ENCODE measurements around the gene AGPAT2. TPM values are rescaled to one million over a fixed set of nuclear protein-coding genes. Genes with fewer than 3 reads are reported as not detected.

AGPAT2 gene
- total RNA-seq, 1 donor from 2014 or later = 106 TPM

- TF ChIP-seq, protein P1, sequence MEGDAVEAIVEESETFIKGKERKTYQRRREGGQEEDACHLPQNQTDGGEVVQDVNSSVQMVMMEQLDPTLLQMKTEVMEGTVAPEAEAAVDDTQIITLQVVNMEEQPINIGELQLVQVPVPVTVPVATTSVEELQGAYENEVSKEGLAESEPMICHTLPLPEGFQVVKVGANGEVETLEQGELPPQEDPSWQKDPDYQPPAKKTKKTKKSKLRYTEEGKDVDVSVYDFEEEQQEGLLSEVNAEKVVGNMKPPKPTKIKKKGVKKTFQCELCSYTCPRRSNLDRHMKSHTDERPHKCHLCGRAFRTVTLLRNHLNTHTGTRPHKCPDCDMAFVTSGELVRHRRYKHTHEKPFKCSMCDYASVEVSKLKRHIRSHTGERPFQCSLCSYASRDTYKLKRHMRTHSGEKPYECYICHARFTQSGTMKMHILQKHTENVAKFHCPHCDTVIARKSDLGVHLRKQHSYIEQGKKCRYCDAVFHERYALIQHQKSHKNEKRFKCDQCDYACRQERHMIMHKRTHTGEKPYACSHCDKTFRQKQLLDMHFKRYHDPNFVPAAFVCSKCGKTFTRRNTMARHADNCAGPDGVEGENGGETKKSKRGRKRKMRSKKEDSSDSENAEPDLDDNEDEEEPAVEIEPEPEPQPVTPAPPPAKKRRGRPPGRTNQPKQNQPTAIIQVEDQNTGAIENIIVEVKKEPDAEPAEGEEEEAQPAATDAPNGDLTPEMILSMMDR (IDR thresholded peaks at IDR 0.05) = no peak
- ATAC-seq = no peak
- peaks cover 23% of the 10 kb centered on the region for H3K4me1 ChIP-seq
- no peaks in the 10 kb centered on the region for H3K9me3 ChIP-seq
- peak overlapping the region; percentile 33 for H3K4me3 ChIP-seq
- intact Hi-C loops (cut with DNase I) = no loop called here
- H3K36me3 ChIP-seq = peaks cover 65% of the 10 kb centered on the region
- H3K27ac ChIP-seq = peak overlapping the region; percentile 67
- peaks cover 8% of the 10 kb centered on the region for H3K27me3 ChIP-seq (ENCODE audit: low read depth)
- DNase-seq = no peak
Observed at GRCh38 chr9:136673088-136673974, 13.9 kb downstream of the AGPAT2 start.

DNA sequence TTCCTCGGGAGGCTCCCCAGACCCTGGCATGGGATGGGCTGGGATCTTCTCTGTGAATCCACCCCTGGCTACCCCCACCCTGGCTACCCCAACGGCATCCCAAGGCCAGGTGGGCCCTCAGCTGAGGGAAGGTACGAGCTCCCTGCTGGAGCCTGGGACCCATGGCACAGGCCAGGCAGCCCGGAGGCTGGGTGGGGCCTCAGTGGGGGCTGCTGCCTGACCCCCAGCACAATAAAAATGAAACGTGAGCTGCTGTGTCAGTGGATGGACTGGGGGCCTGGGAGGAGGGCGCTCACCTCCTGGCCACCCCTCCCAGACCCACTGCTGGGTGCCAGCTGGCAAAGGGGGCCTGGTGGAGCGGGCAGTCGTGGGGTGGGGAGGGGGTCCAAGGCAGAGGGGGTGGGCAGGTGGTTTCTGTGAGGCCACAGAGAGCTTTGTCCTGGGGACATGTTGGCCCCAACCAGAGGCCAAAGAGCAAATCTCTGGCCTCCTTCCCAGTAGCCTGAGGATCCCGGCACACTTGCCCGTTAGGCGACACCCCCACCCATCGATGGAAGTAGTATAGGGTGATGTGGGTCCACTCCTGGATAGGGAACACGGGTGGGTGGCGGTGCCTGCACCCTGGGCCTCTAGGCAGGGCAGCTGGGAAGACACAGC is 14.7 kb downstream of the AGPAT2 start:
- Histone ChIP-seq H3K4me1 (peaks cover 19% of the 10 kb centered on the region), H3K36me3 (peaks cover 69% of the 10 kb centered on the region), H3K9me3 (no peaks in the 10 kb centered on the region), H3K27me3 (ENCODE audit: low read depth) (peaks cover 8% of the 10 kb centered on the region), H3K27ac (peak overlapping the region; percentile 67), H3K4me3 (peak overlapping the region; percentile 33)
- ATAC-seq (no peak), DNase-seq (no peak)
- TF ChIP-seq, protein P1 (IDR thresholded peaks at IDR 0.05) = no peak
- intact Hi-C loops (cut with DNase I) = no loop called here

- intact Hi-C loops (cut with DNase I) = no loop called here
- peaks cover 63% of the 10 kb centered on the region for H3K36me3 ChIP-seq
- peak overlapping the region; percentile 33 for H3K4me3 ChIP-seq
- ATAC-seq (peak; percentile 9 to 24), DNase-seq (no peak)
- no peaks in the 10 kb centered on the region for H3K9me3 ChIP-seq
- peak overlapping the region; percentile 67 for H3K27ac ChIP-seq
- H3K4me1 ChIP-seq = peaks cover 19% of the 10 kb centered on the region
- H3K27me3 ChIP-seq (ENCODE audit: low read depth) = peaks cover 13% of the 10 kb centered on the region
- TF ChIP-seq, protein P1 (IDR thresholded peaks at IDR 0.05) = peak; percentile 79
Observed at GRCh38 chr9:136671646-136672430, 15.4 kb downstream of the AGPAT2 start.

DNA sequence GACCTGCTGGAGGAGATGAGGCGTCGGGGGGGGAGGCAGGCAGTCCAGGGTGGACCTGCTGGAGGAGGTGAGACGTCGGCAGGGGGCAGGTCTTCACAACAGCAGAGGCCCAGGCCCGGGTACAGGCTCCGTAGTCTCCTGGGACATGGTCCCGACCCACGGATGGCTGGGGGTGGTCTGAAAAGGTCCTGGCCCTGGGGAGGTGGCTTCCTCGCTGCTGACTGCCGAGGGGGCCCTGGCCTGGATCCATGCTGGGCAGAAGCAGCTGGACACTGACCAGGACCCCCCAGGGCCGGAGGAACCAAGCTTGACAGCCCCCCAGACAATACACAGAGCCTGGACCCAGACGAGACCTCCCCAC is 16.0 kb downstream of the AGPAT2 start:
- intact Hi-C loops (cut with DNase I) = no loop called here
- no peaks in the 10 kb centered on the region for H3K9me3 ChIP-seq
- H3K4me3 ChIP-seq = peak overlapping the region; percentile 33
- peaks cover 60% of the 10 kb centered on the region for H3K36me3 ChIP-seq
- ATAC-seq (no peak), DNase-seq (no peak)
- H3K27ac ChIP-seq = peak overlapping the region; percentile 67
- peaks cover 13% of the 10 kb centered on the region for H3K27me3 ChIP-seq (ENCODE audit: low read depth)
- TF ChIP-seq, protein P1 (IDR thresholded peaks at IDR 0.05) = no peak
- peaks cover 13% of the 10 kb centered on the region for H3K4me1 ChIP-seq

DNA sequence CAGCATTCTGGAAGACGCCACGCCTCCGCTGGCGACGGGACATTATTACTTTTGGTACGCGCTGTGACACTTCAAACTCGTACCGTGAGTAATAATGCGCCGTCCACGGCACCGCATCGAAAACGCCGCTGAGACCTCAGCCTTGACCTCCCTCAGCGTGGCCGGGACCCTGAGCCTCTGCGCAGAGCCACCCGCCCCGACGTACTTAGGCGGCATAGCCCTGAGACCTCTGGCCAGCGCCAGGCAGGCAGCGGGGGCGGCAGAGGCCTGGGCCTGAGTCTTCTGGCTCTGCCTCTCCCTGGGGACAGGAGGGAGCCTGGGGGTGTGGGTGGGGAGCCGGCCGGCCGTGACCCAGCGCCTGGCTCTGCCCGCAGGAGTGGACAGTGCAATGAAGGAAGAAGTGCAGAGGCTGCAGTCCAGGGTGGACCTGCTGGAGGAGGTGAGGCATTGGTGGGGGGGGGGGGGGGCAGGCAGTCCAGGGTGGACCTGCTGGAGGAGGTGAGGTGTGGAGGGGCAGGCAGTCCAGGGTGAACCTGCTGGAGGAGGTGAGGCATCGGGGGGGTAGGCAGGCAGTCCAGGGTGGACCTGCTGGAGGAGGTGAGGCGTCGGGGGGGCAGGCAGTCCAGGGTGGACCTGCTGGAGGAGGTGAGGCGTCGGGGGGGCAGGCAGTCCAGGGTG is 16.5 kb downstream of the AGPAT2 start:
- H3K27me3 ChIP-seq (ENCODE audit: low read depth) = peaks cover 13% of the 10 kb centered on the region
- intact Hi-C loops (cut with DNase I) = no loop called here
- peaks cover 8% of the 10 kb centered on the region for H3K4me1 ChIP-seq
- peak overlapping the region; percentile 88 for H3K27ac ChIP-seq
- peak overlapping the region; percentile 59 for H3K4me3 ChIP-seq
- TF ChIP-seq, protein P1 (IDR thresholded peaks at IDR 0.05) = no peak
- peaks cover 55% of the 10 kb centered on the region for H3K36me3 ChIP-seq
- DNase-seq (no peak), ATAC-seq (no peak)
- H3K9me3 ChIP-seq = no peaks in the 10 kb centered on the region

All from lower lobe of right lung (tissue), 2 donors.